Osteoblast (primary cell): ENCODE results near the gene RHBDD1. TPM values are rescaled to one million over a fixed set of nuclear protein-coding genes. Genes with fewer than 3 reads are reported as not detected.

ENCODE experiments used
- DNase-seq: peaks from one replicate; pipeline ENCODE4 v3.0.0; 2011; ENCODE audit warnings: low spot score, mixed read lengths; ENCODE audit not compliant: insufficient read length; ENCODE audit errors: missing footprints
- H2AFZ ChIP-seq: 2 replicates; pipeline ENCODE4 v1.6.0; 2011; ENCODE audit warnings: mild to moderate bottlenecking, low read length
- H3K27ac ChIP-seq: 2 replicates; pipeline ENCODE4 v1.5.1; 2011; ENCODE audit warnings: mild to moderate bottlenecking, low read depth, low read length, moderate library complexity
- H3K27me3 ChIP-seq: 2 replicates; pipeline ENCODE4 v1.6.0; 2012; ENCODE audit warnings: mild to moderate bottlenecking, control low read depth, inconsistent platforms, low read length, moderate library complexity; ENCODE audit not compliant: insufficient read depth
- H3K36me3 ChIP-seq: 2 replicates; pipeline ENCODE4 v1.5.1; 2011; ENCODE audit warnings: mild to moderate bottlenecking, low read length, control low read depth, moderate library complexity; ENCODE audit not compliant: insufficient read depth
- H3K4me1 ChIP-seq: 2 replicates; pipeline ENCODE4 v1.5.1; 2011; ENCODE audit warnings: mild to moderate bottlenecking, low read length, control low read depth, moderate library complexity; ENCODE audit not compliant: insufficient read depth
- H3K4me2 ChIP-seq: 2 replicates; pipeline ENCODE4 v1.6.0; 2011; ENCODE audit warnings: mild to moderate bottlenecking, low read length; ENCODE audit not compliant: insufficient read depth
- H3K4me3 ChIP-seq: fragments of 200-600 bp; sonication (generic); 3 replicates; pipeline ENCODE4 v1.5.1; 2012; ENCODE audit warnings: mild to moderate bottlenecking, low read length, inconsistent platforms; ENCODE audit not compliant: insufficient read depth
- H3K79me2 ChIP-seq: 2 replicates; pipeline ENCODE4 v1.6.0; 2012; ENCODE audit warnings: mild to moderate bottlenecking, low read length, control low read depth, inconsistent platforms; ENCODE audit not compliant: insufficient read depth
- H3K9me3 ChIP-seq: 2 replicates; pipeline ENCODE4 v1.5.1; 2011; ENCODE audit warnings: low read depth, low read length, control low read depth
- H4K20me1 ChIP-seq: 2 replicates; pipeline ENCODE4 v1.6.0; 2012; ENCODE audit warnings: mild to moderate bottlenecking, low read length, control low read depth; ENCODE audit not compliant: insufficient read depth
- total RNA-seq: library from RNA; depleted of rRNA; stranded (reverse); fragments of >200 nt; gene quantifications from 2 replicates; pipeline ENCODE4 v1.2.3, GENCODE V29; 2012
- TF ChIP-seq, protein P1 (sequence below): IDR thresholded peaks from 2 replicates; pipeline ENCODE4 v1.5.1; 2011; ENCODE audit warnings: mild to moderate bottlenecking, low read depth, low read length, moderate library complexity; ENCODE audit errors: extremely low read depth

The RHBDD1 gene
- total RNA-seq, 1 donor = 25.3 TPM

DNA sequence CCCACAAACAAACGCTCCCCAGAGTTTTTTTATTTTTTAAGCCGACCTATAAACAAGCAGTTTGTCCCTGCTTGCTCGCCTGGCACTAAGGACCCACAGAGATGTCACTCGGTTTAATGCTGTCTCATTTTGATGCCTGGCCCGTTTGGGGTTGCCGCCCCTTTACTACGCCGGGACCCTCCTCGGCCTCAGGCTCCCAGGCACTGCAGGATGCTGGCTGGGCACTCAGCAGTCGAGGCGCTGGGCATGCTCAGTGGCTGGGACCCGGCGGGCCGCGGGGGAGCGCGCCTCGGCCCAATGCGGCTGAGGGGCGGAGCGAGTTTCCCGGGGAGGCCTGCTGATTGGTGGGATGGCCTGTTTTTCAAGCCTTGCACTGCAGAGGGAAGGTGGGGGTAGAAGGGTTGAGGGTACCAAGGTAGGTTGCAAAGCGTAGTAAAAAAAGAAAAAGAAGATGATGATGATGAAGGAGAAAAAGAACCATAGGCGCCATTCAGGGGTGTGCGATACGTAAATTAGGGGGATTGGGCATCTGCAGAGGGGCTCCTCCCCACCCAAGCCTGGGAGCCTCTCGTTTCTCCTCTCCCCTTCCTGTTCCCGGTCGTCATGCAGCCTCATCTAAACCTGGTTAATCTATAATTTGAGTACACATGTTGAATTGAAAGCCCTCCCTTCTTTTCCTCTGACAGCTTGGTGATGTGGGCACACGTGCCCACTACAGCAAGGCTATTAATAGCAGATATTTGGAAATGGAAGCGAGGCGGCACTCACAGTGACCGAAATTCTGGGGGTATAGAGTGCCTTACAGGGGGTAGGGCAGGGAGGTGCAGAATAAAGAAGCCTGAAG lies 34.7 kb upstream of the RHBDD1 start:
- DNase-seq = peak; percentile 97
- H2AFZ ChIP-seq = peak overlapping the region; percentile 92
- H3K4me3 ChIP-seq = peak overlapping the region; percentile 93
- no peaks in the 10 kb centered on the region for H3K27me3 ChIP-seq
- H3K4me1 ChIP-seq = peaks cover 29% of the 10 kb centered on the region
- H3K79me2 ChIP-seq = peaks cover 32% of the 10 kb centered on the region
- H3K36me3 ChIP-seq = peaks cover 16% of the 10 kb centered on the region
- peak overlapping the region; percentile 95 for H3K4me2 ChIP-seq
- no peaks in the 10 kb centered on the region for H3K9me3 ChIP-seq
- peaks cover 13% of the 10 kb centered on the region for H4K20me1 ChIP-seq
- peak overlapping the region; percentile 62 for H3K27ac ChIP-seq
- TF ChIP-seq, protein P1, sequence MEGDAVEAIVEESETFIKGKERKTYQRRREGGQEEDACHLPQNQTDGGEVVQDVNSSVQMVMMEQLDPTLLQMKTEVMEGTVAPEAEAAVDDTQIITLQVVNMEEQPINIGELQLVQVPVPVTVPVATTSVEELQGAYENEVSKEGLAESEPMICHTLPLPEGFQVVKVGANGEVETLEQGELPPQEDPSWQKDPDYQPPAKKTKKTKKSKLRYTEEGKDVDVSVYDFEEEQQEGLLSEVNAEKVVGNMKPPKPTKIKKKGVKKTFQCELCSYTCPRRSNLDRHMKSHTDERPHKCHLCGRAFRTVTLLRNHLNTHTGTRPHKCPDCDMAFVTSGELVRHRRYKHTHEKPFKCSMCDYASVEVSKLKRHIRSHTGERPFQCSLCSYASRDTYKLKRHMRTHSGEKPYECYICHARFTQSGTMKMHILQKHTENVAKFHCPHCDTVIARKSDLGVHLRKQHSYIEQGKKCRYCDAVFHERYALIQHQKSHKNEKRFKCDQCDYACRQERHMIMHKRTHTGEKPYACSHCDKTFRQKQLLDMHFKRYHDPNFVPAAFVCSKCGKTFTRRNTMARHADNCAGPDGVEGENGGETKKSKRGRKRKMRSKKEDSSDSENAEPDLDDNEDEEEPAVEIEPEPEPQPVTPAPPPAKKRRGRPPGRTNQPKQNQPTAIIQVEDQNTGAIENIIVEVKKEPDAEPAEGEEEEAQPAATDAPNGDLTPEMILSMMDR = no peak

DNA sequence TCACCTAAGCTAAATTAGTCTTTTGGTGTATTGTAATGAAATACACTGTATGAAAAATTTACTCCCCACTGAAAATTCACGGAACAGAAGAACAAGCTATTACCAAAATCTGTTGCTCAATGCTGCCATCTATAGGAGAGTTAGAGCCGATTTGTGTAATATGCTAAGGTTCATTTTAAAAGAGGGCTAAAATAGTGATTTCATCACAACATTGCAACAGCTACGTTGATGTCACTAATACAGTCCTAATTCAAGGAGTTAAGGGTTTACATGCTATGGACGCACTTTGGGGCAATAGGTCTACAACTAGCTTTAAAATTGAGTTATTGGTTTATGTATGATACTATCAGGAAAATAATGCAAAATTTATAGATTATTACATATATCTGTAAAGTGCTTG lies 33.3 kb upstream of the RHBDD1 start:
- Histone ChIP-seq H2AFZ (no peak overlapping the region), H3K27me3 (no peaks in the 10 kb centered on the region), H3K4me2 (peak overlapping the region; percentile 3), H3K9me3 (no peaks in the 10 kb centered on the region), H3K79me2 (peaks cover 18% of the 10 kb centered on the region), H4K20me1 (peaks cover 3% of the 10 kb centered on the region), H3K36me3 (peaks cover 3% of the 10 kb centered on the region), H3K4me3 (no peak overlapping the region), H3K27ac (no peak overlapping the region), H3K4me1 (peaks cover 21% of the 10 kb centered on the region)
- peak; percentile 86 for DNase-seq
- TF ChIP-seq, protein P1 = peak; percentile 79

DNA sequence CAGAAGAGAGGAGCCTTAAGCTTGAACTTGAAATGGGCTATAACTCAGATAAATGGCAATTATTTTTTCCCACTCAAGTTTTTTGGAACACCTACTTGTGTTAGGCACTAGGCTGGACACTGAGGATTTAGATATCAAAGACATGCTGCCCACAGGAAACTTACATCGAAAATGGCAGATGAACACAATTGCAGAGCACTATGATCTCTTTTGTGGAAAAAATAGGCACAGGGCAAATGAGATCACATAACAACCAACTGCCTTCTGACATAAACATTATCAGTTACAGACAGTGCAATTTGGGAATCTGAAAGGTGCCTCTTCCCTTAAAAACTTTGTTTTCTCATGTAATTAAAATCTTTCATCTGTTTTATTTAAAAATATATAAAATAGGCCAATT lies 32.4 kb upstream of the RHBDD1 start:
- TF ChIP-seq, protein P1 = no peak
- H3K27me3 ChIP-seq = no peaks in the 10 kb centered on the region
- no peak overlapping the region for H3K4me2 ChIP-seq
- no peaks in the 10 kb centered on the region for H3K36me3 ChIP-seq
- peaks cover 9% of the 10 kb centered on the region for H3K79me2 ChIP-seq
- no peaks in the 10 kb centered on the region for H4K20me1 ChIP-seq
- no peak overlapping the region for H2AFZ ChIP-seq
- H3K4me3 ChIP-seq = no peak overlapping the region
- peak; percentile 80 for DNase-seq
- no peak overlapping the region for H3K27ac ChIP-seq
- peaks cover 21% of the 10 kb centered on the region for H3K4me1 ChIP-seq
- no peaks in the 10 kb centered on the region for H3K9me3 ChIP-seq

DNA sequence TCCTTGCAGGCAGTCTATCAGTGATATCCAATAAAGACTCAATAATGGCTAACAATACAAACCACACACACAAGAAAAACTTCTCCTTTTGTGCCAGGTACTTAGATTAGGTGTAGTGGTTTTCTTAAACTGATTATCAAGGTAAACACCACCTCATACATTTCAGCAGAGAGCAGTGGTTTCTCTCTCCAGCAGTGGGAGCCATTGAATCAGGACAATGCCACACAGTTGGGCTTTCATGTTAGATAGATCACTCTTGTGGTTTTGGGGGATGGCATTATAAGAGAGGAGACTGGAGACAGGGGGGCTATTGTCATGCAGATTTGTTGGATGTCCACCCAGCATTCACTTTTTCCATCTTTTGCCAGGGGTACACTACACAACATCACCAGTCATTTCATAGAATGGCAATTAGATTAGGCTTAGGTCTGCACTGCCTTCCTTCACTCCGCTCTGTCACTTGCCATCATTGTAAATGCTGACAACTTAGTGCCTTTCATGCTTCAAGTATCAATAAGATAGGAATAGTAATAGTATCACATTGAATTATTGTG lies 22.6 kb upstream of the RHBDD1 start:
- Histone ChIP-seq H4K20me1 (no peaks in the 10 kb centered on the region), H3K27ac (no peak overlapping the region), H3K27me3 (no peaks in the 10 kb centered on the region), H3K4me1 (no peaks in the 10 kb centered on the region), H2AFZ (no peak overlapping the region), H3K79me2 (no peaks in the 10 kb centered on the region), H3K4me3 (no peak overlapping the region), H3K36me3 (no peaks in the 10 kb centered on the region), H3K4me2 (no peak overlapping the region), H3K9me3 (no peaks in the 10 kb centered on the region)
- TF ChIP-seq, protein P1 = peak; percentile 66
- DNase-seq = no peak
